Mucosa of rectum (tissue), 2 donors: ENCODE results near the gene RAB27A.

ENCODE experiments used
- H3K27ac ChIP-seq, 2 donors: one replicate each; pipeline ENCODE4 v1.7.0; 2013; ENCODE audit warnings: inconsistent platforms in 2 of 2, low read depth in 2 of 2, low read length in 2 of 2
- H3K27me3 ChIP-seq, 2 donors: one replicate each; pipeline ENCODE4 v1.7.0; 2013; ENCODE audit warnings: low read length in 2 of 2; ENCODE audit not compliant: control insufficient read depth in 2 of 2, insufficient read depth in 2 of 2
- H3K36me3 ChIP-seq, 2 donors: one replicate each; pipeline ENCODE4 v1.7.0; 2013; ENCODE audit warnings: low read length in 2 of 2; ENCODE audit not compliant: control insufficient read depth in 2 of 2, insufficient read depth in 2 of 2
- H3K4me1 ChIP-seq, 2 donors: one replicate each; pipeline ENCODE4 v1.7.0; 2013; ENCODE audit warnings: low read length in 2 of 2, mild to moderate bottlenecking in 1 of 2; ENCODE audit not compliant: control insufficient read depth in 2 of 2, insufficient read depth in 2 of 2
- H3K4me3 ChIP-seq, 2 donors: one replicate each; pipeline ENCODE4 v1.7.0; 2013; ENCODE audit warnings: low read length in 2 of 2
- H3K9ac ChIP-seq, 2 donors: one replicate each; pipeline ENCODE4 v1.7.0; 2013; ENCODE audit warnings: low read length in 2 of 2, low read depth in 1 of 2, mild to moderate bottlenecking in 1 of 2
- H3K9me3 ChIP-seq, 2 donors: one replicate each; pipeline ENCODE4 v1.7.0; 2013; ENCODE audit warnings: low read length in 2 of 2; ENCODE audit not compliant: control insufficient read depth in 2 of 2
- donor health status: healthy.
- donor health status: Normal muscosa, but diverticular disease.

RAB27A gene

GRCh38 chr15:55234104-55234799 lies 55.4 kb downstream of the RAB27A start:
- Histone ChIP-seq H3K36me3 (no peaks in the 10 kb centered on the region), H3K27me3 (no peaks in the 10 kb centered on the region), H3K4me1 (no peaks in the 10 kb centered on the region), H3K9me3 (no peaks in the 10 kb centered on the region), H3K4me3 (no peak overlapping the region), H3K9ac (no peak overlapping the region), H3K27ac (peak overlapping the region in 1 of 2 donors; percentile 19)

GRCh38 chr15:55231455-55231854 lies 58.2 kb downstream of the RAB27A start:
- no peak overlapping the region for H3K27ac ChIP-seq
- H3K9ac ChIP-seq = no peak overlapping the region
- H3K27me3 ChIP-seq = no peaks in the 10 kb centered on the region
- peaks cover 0 to 3% of the 10 kb centered on the region in 2 donors for H3K36me3 ChIP-seq
- no peak overlapping the region for H3K4me3 ChIP-seq
- no peaks in the 10 kb centered on the region for H3K9me3 ChIP-seq
- no peaks in the 10 kb centered on the region for H3K4me1 ChIP-seq

- H3K27ac ChIP-seq = no peak overlapping the region
- H3K36me3 ChIP-seq = peaks cover 0 to 3% of the 10 kb centered on the region in 2 donors
- H3K9me3 ChIP-seq = no peaks in the 10 kb centered on the region
- H3K27me3 ChIP-seq = no peaks in the 10 kb centered on the region
- no peak overlapping the region for H3K9ac ChIP-seq
- H3K4me3 ChIP-seq = no peak overlapping the region
- H3K4me1 ChIP-seq = no peaks in the 10 kb centered on the region
Measured at GRCh38 chr15:55230953-55231352, 58.7 kb downstream of the RAB27A start.

GRCh38 chr15:55230051-55230670 lies 59.5 kb downstream of the RAB27A start:
- Histone ChIP-seq H3K9me3 (no peaks in the 10 kb centered on the region), H3K4me3 (no peak overlapping the region), H3K27me3 (no peaks in the 10 kb centered on the region), H3K36me3 (peaks cover 0 to 5% of the 10 kb centered on the region in 2 donors), H3K4me1 (no peaks in the 10 kb centered on the region), H3K27ac (no peak overlapping the region), H3K9ac (no peak overlapping the region)

- no peaks in the 10 kb centered on the region for H3K9me3 ChIP-seq
- H3K9ac ChIP-seq = no peak overlapping the region
- H3K4me1 ChIP-seq = peaks cover 2 to 8% of the 10 kb centered on the region in 2 donors
- no peaks in the 10 kb centered on the region for H3K27me3 ChIP-seq
- no peak overlapping the region for H3K27ac ChIP-seq
- H3K36me3 ChIP-seq = peaks cover 6 to 9% of the 10 kb centered on the region in 2 donors
- no peak overlapping the region for H3K4me3 ChIP-seq
Measured at GRCh38 chr15:55226127-55226526, 63.5 kb downstream of the RAB27A start.

- Histone ChIP-seq H3K27ac (no peak overlapping the region), H3K4me1 (peaks cover 2 to 8% of the 10 kb centered on the region in 2 donors), H3K36me3 (peaks cover 6 to 9% of the 10 kb centered on the region in 2 donors), H3K4me3 (no peak overlapping the region), H3K9ac (no peak overlapping the region), H3K27me3 (no peaks in the 10 kb centered on the region), H3K9me3 (no peaks in the 10 kb centered on the region)
Measured at GRCh38 chr15:55224892-55225291, 64.7 kb downstream of the RAB27A start.

- Histone ChIP-seq H3K36me3 (peaks cover 6% of the 10 kb centered on the region in 2 donors), H3K4me1 (peaks cover 2 to 8% of the 10 kb centered on the region in 2 donors), H3K27ac (peak overlapping the region in 1 of 2 donors; percentile 44), H3K9me3 (no peaks in the 10 kb centered on the region), H3K4me3 (peak overlapping the region in 1 of 2 donors; percentile 32), H3K27me3 (no peaks in the 10 kb centered on the region), H3K9ac (no peak overlapping the region)
Measured at GRCh38 chr15:55222588-55222987, 67.0 kb downstream of the RAB27A start.

- Histone ChIP-seq H3K9ac (no peak overlapping the region), H3K9me3 (no peaks in the 10 kb centered on the region), H3K4me1 (peaks cover 2 to 8% of the 10 kb centered on the region in 2 donors), H3K27ac (peak overlapping the region in 1 of 2 donors; percentile 24), H3K4me3 (no peak overlapping the region), H3K36me3 (peaks cover 6% of the 10 kb centered on the region in 2 donors), H3K27me3 (no peaks in the 10 kb centered on the region)
Measured at GRCh38 chr15:55221090-55222011, 68.3 kb downstream of the RAB27A start.

GRCh38 chr15:55220606-55221005 lies 69.0 kb downstream of the RAB27A start:
- Histone ChIP-seq H3K9me3 (no peaks in the 10 kb centered on the region), H3K27me3 (no peaks in the 10 kb centered on the region), H3K27ac (peak overlapping the region in 1 of 2 donors; percentile 24), H3K4me3 (no peak overlapping the region), H3K9ac (no peak overlapping the region), H3K36me3 (peaks cover 4 to 6% of the 10 kb centered on the region in 2 donors), H3K4me1 (peaks cover 2 to 8% of the 10 kb centered on the region in 2 donors)

- no peak overlapping the region for H3K4me3 ChIP-seq
- H3K36me3 ChIP-seq = peaks cover 0 to 6% of the 10 kb centered on the region in 2 donors
- H3K4me1 ChIP-seq = peaks cover 2 to 7% of the 10 kb centered on the region in 2 donors
- H3K27me3 ChIP-seq = no peaks in the 10 kb centered on the region
- H3K9ac ChIP-seq = no peak overlapping the region
- H3K9me3 ChIP-seq = no peaks in the 10 kb centered on the region
- H3K27ac ChIP-seq = no peak overlapping the region
Measured at GRCh38 chr15:55218056-55218455, 71.6 kb downstream of the RAB27A start.
